DOHH2 (cell line): ENCODE measurements around the gene DIP2B.

ENCODE experiments used
- EZH2phosphoT487 ChIP-seq: fragments of 200-600 bp; sonication (generic); IDR thresholded peaks from 2 replicates; pipeline ENCODE4 v1.6.1; 2017; ENCODE audit warnings: borderline replicate concordance, mild to moderate bottlenecking, antibody characterized with exemption, low read length, moderate library complexity, mixed read lengths
- TF ChIP-seq, protein P1 (sequence below): fragments of 200-600 bp; sonication (generic); IDR thresholded peaks from one replicate; pipeline ENCODE4 v1.5.1; 2014; ENCODE audit warnings: antibody characterized with exemption, mild to moderate bottlenecking, low read depth, low read length; ENCODE audit not compliant: poor library complexity, severe bottlenecking

- TF ChIP-seq, protein P1, sequence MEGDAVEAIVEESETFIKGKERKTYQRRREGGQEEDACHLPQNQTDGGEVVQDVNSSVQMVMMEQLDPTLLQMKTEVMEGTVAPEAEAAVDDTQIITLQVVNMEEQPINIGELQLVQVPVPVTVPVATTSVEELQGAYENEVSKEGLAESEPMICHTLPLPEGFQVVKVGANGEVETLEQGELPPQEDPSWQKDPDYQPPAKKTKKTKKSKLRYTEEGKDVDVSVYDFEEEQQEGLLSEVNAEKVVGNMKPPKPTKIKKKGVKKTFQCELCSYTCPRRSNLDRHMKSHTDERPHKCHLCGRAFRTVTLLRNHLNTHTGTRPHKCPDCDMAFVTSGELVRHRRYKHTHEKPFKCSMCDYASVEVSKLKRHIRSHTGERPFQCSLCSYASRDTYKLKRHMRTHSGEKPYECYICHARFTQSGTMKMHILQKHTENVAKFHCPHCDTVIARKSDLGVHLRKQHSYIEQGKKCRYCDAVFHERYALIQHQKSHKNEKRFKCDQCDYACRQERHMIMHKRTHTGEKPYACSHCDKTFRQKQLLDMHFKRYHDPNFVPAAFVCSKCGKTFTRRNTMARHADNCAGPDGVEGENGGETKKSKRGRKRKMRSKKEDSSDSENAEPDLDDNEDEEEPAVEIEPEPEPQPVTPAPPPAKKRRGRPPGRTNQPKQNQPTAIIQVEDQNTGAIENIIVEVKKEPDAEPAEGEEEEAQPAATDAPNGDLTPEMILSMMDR, result no peak
- TF ChIP-seq EZH2phosphoT487, result no peak
Observed at GRCh38 chr12:50590869-50591268, 86.1 kb downstream of the DIP2B start.
